HG02588 (cell line): ENCODE data around the gene CLN3.
"Not testable (repeated sequence)": the region's sequence is repeated elsewhere in the genome, so short reads cannot be mapped to it uniquely, and the experiment has no call there.

ENCODE experiments used
- ATAC-seq: cut with Tn5 transposase; IDR thresholded peaks from one replicate; pipeline ENCODE4 v1.9.1; 2021; ENCODE audit warnings: mild to moderate bottlenecking, moderate library complexity; ENCODE audit not compliant: unreplicated experiment

CLN3 gene

DNA sequence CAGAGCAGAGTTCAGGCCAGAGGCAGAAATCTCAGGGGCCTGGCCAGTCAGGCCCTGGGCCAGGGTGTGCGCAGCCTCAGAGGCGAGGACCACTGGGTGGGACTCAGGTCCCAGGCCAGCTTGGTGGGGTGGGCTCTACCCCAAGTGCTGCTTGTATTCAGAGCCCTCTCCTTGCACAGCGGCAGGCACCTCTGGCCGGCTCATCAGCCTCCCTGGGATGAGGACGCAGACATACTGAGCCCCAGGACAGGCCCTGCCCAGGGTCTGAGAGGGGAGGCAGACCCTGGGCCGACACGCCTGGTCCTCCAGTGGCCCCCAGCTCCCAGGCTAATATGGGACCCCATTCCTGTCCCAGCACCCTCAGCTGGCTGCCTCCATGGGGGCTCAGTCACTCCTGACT is 22.4 kb upstream of the CLN3 start:
- ATAC-seq = no peak

DNA sequence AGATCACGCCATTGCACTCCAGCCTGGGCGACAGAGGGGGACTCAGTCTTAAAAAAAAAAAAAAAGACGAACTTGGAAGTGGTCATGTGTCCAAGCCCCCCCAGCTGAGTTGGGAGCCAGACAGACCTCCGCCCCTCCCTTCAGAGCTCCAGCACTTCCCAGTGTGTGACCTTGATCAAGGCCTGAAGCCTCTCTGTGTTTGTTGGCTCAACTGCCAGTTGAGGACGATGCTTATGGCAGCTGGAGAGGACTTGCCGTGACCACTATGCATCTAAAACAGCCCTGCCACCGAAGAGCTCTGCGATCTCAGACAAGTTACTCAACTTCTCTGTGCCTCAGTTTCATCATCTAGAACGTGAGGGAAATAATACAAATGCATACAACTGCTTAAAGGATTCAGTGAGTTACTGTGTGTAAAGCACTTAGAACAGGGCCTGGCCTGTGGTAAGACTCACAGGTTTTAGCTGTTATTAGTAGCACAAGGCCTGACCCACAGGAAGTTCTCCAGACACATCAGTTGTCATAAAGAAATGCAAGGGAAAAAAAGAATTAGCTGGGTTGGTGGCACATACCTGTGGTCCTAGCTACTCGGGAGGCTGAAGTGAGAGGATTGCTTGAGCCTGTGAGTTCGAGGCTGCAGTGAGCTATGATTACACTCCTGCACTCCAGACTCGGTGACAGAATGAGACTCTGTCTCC is 21.8 kb upstream of the CLN3 start:
- ATAC-seq = no peak

DNA sequence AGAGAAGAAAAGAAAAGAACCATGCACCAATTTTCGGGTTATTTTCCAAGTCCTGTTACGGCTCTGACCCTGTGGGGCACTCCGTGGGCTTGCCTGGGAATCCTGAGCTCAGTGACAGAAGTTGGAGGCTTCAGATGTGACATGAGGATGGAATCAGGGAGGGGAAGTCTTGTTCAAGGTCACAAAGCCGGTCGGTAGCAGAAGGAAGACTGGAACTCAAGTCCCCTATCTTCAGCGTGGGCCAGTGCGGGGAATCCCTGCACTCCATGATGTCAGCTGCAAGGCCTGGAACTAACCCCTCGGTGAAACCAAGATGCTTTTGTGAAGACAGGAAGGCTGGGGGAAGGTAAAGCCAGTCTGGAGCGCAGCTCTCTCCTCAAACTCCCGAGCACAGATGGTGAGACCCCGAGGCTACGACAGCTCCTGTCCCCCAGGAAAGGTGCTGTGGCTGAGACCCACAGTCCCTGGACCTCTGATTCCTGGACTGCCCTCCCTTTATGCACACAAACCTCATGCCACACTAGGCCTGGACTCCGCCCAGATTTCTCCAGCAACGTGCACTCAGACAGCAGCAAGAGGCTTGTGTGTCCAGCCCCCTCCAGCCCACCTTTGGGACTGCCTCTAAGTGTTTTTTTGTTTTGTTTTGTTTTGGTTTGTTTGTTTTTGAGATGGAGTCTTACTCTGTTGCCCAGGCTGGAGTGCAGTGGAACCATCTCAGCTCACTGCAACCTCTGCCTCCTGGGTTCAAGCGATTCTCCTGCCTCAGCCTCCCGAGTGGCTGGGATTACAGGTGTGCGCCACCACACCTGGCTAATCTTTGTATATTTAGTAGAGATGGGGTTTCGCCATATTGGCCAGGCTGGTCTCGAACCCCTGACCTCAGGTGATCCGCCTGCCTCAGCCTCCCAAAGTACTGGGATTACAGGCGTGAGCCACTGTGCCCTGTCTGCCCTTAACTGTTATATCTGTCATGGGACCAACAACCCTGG is 20.2 kb upstream of the CLN3 start:
- ATAC-seq = no peak

DNA sequence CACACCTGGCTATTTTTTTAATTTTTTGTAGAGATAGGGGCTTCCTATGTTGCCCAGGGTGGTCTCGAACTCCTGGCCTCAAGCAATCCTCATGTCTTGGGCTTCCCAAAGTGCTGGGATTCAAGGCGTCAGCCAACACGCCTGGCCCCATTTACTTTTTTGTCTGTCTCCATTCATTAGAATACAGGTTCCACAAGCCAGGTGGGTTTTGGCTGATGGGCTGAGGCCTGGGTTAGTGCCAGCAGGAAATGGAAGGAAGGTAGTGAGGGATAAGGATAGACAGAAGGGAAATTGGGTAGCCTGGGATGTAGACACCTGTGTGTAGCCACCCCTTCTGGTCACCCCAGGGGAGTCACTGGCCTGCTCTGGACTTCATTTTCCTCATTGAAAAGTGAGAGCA is 19.2 kb upstream of the CLN3 start:
- no peak for ATAC-seq

DNA sequence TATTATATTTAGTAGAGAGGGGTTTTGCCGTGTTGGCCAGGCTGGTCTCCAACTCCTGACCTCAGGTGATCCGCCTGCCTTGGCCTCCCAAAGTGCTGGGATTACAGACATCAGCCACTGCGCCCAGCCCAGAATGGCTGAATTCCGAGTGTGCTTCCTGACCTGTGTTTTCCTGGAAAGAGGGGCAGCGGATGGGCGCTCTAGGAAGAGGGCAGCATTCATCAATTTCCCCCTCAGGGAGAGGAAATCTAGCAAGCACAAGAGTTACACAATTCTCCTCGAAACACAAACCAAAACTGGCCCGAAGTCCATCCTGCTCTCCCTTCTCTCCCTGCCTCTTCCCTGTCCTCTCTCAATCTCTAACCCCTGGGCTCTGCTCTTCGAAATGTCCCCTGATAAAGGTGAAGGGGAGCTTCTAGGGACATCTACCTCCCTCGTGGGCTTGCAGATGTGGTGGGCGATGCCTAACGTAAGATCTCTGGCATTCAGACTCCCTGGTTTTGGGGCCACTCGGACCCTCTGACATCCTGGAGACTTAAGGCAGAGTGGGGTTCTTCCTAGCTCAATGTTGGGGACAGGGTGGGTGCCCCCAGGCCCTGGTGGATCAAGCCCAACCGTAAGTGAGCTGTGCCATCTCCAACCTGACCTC is 13.7 kb upstream of the CLN3 start:
- no peak for ATAC-seq

DNA sequence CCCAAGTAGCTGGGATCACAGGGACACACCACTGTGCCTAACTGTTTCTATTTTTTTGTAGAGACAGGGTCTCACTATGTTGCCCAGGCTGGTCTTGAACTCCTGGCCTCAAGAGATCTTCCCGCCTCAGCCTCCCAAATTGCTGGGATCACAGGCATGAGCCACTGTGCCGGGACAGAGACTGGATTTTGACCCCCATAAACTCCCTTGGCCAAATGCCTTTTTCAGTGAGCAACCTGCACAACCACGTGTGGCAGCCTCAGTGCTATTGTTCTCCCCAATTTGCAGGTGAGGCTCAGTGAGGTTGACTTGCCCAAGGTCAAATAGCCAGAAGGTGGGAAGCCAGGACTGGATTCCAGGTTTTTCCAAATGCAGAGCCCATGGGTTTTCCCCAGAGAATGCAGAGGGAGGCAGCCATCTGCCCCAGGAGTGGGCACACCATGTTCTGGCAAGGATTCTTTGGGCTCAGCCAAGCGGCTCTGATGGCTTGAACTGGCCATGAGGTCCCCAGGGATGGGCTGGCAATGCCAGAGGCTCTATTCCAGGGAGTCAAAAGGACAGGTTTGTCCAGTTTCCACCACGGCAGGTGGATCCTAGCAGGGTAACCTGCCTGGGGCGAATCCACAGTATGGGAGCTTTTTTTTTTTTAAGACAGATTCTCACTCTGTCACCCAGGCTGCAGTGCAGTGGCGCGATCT is 13.0 kb upstream of the CLN3 start:
- ATAC-seq = no peak

DNA sequence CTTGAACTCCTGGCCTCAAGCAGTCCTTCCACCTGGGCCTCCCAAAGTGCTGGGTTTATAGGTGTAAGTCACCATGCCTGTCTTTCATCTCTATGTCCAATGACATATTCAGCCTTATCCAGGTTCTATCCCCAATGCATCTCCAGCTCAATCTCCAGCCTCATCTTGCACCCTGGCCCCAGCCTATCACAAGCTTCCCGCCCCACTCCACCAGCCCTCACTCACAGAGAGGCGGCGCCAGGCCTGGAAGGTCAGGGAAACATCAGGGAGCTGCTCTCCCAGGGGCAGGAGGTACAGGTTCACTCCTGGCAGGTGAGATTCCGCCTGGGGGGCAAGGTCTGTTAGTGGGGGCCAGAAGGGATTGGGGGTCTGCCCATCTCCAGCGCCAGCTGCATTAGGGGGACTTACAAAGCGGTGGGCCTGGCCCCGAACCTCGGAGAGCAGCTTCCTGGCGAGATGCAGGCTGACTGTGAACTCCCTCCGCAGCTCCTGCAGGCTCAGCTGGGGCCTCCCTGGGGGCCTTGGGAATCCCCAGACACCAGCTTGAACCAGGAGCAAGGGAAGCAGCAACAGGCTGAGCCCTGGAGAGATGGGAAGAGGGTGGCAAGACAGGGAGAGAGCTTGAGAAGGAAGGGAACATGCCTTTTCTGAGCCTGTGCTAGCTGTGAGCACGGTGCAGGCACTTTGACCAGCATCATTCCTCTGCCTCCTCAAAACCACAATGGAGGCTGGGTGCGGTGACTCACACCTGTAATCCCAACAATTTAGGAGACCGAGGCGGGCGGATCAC is 11.8 kb upstream of the CLN3 start:
- ATAC-seq = no peak

DNA sequence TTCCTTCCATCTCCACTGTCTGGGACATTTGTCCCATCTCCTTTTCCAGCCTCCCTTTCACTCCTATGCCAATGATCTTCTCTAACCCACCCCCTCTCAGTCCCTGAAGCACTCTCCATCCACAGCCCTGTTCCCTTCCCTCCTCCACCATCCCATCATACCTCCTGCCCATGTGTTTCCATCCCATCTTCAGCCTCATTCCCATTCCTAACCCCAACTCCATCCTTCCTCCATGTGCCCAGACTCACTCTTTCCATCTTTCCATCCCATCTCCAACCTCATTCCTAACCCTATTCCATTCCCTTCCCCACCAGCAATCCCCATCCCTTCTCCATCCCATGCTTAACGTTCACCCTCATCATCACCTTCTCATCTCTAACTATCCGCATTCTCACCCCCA is 10.4 kb upstream of the CLN3 start:
- ATAC-seq = no peak

DNA sequence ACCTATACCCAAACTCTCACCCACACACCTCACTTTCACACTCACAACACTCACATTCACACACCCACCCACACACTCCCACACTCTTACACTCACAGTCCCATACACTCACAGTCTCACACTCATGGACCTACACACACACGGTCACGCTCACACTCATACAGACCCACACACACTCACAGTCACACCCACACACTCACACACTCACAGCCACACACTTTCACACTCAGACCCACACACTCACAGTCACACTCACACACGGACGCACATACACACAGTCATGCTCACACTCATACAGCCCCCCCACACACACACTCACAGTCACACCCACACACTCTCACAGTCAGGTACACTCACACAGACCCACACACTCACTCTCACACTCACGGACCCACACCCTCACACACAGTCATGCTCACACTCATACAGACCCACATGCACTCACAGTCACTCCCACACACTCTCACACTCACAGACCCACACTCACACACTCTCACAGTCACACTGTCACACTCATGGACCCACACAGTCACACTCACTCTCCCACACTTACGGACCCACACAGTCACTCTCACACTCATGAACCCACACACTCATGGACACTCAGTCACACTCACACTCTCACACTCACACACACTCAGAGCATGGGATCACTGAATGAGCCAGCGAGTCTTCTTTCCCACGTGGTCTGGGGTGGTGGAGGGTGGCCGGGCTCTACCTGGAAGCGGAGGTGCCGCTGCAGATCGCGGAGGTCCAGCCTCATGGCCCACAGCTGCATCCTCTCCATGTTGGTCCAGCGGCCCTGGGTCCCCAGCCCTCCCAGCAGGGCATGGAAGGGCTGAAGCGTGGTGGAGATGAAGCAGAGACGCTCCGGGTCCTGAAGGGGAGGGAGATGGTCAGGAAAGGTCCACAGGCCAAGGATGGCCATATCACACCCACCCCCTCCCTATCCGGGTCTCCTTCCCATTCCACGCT is 9.7 kb upstream of the CLN3 start:
- no peak for ATAC-seq

DNA sequence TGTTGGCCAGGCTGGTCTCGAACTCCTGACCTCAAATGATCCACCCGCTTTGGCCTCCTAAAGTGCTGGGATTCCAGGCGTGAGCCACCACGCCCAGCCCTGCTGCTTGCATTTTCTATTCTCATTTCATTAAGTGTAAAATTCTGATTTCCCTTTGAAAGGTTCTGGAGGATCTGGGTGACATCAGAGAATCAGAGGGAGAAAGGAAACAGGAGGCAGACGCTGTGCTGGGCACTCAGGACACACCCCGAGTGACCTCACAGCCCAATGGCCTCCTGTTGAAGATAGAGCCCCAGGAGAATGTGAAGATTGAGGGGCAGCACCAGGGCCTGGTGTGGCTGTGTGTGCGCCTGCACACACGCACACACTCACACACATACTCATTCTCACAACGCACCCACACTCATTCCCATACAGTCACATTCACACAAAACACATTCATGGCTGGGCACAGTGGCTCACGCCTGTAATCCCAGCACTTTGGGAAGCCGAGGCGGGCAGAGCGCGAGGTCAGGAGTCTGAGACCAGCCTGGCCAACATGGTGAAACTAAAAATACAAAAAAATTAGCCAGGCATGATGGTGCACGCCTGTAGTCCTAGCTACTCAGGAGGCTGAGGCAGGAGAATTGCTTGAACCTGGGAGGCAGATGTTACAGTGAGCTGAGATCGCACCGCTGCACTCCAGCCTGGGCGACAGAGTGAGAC is 8.8 kb upstream of the CLN3 start:
- ATAC-seq = not testable (repeated sequence)

DNA sequence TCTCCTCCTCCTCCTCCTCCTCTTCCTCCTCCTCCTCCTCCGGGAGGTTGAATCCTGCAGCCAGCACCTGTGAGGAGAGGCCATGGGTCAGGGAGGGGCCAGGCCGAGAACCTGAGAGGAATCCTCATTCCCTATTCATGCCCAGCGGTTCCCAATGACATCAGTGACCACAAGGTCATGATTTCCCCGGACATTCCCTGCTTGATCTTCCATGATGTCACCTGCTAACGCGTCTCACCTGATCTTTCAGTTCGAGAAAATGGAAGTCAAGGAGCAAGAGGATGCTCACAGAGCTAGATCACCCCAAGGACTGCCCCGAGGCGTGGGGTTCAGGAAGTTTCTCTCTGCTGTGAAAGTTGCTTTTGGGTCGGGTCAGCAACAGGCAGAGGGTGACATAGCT is 8.0 kb upstream of the CLN3 start:
- no peak for ATAC-seq

DNA sequence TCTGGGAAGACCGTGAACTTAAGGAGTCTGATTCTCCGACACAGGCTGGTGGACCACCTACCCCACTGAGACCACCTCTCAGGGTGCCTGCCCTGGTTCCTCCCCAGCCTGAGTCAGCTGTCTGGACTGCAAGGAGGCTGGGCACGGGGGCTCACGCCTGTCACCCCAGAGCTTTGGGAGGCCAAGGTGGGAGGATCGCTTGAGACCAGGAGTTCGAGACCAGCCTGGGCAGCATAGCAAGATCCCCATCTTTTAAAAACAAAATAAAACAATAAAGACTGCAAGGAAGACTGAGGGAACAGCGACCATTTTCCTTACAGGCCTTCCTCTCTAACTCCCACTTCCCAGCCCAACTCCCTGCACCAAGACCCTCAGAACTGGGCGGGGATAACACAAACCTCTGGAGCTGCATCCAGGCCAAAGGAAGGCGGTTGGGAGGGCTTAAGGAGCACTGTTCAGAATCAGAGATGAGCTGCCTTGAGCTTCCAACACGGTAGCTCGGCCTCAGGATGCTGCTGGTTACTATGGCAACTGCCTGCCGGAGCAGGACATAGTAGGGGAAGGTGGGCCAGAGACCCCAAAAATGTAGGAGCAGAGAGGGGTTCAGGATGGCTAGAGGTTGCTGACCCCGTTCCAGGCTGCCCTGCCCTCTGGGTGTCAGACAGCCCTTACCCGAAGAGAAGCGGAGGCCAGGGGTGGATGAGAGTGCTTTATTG is 7.0 kb upstream of the CLN3 start:
- ATAC-seq = no peak

DNA sequence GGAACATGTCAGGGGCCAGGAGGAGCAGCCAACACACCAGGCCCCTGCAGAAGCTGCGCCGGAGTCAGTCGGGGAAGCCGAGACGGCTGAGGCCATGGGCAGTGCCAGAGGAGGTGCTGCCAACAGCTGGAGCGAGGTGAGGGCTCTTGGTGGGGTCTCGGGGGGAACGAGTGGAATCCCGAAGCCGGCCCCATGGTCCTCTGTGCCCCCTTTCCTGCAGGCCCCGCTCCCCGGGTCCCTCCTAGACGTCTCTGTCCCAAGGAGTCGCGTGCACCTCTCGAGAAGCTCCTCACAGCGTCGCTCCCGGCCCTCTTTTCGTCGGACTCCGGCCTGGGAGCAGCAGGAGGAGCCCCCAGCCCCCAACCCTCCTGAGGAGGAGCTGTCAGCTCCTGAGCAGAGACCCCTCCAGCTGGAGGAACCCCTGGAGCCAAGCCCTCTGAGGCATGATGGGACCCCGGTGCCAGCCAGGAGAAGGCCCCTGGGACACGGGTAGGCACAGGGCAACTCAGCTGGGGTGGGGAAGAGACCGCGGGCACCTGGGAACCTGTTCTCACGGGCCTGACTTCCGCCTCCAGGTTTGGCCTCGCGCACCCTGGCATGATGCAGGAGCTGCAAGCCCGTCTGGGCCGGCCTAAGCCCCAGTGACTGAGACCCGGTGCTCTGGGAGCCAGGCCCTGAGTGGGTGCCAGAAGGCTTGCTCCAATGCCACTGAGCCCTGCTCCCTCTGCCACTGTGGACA is 6.2 kb upstream of the CLN3 start:
- ATAC-seq = no peak

DNA sequence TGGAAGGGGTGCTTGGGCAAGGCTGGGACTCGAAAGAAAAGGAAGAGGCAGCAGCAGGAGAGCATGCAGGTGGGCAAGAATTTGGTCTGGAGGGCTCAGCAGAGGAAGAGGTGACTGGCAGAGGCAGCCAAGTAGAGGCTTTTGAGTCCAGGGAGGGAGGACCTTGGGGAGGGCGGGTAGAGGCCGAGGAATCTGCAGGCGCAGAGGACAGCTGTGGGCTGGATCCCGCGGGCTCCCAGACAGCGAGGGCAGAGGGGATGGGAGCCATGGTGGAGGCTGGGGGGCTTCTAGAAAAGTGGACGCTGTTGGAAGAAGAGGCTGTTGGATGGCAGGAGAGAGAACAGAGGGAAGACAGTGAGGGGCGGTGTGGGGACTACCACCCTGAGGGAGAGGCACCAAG is 5.5 kb upstream of the CLN3 start:
- no peak for ATAC-seq

DNA sequence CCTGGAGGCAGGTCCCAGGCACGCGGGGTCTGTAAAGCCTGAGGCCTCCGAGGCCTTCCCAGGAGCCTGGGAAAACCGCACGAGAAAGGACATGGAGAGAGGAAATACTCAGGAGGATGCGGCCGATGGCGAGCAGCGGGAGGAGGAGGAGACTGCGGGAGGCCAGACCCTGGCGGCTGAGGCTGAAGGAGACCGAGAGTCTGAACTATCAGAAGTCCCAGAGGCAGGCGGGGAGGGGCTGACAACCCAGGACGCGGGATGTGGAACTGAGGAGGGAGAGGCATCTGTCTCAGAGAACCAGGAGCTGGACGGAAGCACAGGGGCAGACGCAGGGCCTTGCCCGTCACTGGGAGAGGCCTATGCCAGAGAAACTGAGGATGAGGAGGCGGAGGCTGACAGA is 5.0 kb upstream of the CLN3 start:
- no peak for ATAC-seq

DNA sequence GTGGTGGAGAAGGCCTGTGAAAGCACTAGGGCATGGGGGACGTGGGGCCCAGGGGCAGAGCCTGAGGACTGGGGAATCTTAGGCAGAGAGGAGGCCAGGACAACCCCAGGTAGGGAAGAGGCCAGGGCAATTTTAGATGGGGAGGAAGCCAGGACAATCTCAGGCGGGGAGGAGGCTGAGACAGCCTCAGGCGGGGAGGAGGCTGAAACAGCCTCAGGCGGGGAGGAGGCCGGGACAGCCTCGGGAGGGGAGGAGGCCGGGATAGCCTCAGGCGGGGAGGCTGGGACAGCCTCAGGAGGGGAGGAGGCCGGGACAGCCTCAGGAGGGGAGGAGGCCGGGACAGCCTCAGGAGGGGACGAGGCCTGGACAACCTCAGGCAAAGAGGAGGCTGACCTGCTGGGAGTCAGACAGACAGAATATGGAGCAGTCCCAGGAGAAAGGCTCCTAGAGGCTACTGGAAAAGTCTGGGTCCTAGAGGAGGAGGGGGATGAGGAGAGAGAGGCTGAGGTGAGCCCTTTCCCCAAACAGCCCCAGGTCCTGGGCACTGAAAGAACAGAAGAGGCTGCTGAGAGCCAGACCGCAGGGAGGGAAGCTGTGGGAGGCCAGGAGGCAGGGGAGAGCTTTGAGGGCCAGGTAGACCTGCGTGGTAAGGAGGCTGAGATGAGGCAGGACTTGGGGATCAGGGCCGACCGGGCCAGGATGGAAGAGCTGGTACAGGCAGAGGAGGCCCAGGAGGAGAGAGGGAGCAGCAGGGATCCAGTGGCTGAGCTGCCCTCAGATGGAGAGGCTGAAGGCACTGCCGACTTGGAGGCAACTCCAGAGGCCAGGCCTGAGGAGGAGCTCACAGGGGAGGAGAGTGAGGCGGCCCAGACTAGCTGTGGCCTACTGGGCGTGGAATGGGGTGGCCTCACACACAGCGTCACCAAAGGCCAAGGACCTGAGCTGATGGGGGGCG is 4.2 kb upstream of the CLN3 start:
- ATAC-seq = no peak
